Gastroesophageal sphincter (tissue), 4 donors: Measurements from ENCODE around the gene ZNF236. TPM values are rescaled to one million over a fixed set of nuclear protein-coding genes. Genes with fewer than 3 reads are reported as not detected.

Experiments
- ATAC-seq: fragments of 150-250 bp; one replicate; pipeline ENCODE4 v1.9.1; 2016; ENCODE audit warnings: mild to moderate bottlenecking, moderate library complexity
- H3K27ac ChIP-seq, 4 donors: fragments of 200-600 bp; sonication (generic) in 3 of 4; 1 replicate in 3 of 4; 2 replicates in 1 of 4; pipeline ENCODE4 v1.5.1; 2016 to 2019
- H3K27me3 ChIP-seq: fragments of 200-600 bp; sonication (generic); one replicate; pipeline ENCODE4 v1.5.1; 2019
- H3K36me3 ChIP-seq, 2 donors: fragments of 200-600 bp; sonication (generic); one replicate each; pipeline ENCODE4 v1.5.1; 2019; ENCODE audit warnings: control low read depth in 1 of 2
- H3K4me1 ChIP-seq, 3 donors: fragments of 200-600 bp; sonication (generic); 1 replicate in 2 of 3; 2 replicates in 1 of 3; pipeline ENCODE4 v1.5.1; 2016 to 2019; ENCODE audit warnings: control low read depth in 2 of 3
- H3K4me3 ChIP-seq, 2 donors: fragments of 200-600 bp; sonication (generic); one replicate each; pipeline ENCODE4 v1.5.1; 2019; ENCODE audit warnings: mild to moderate bottlenecking in 1 of 2, moderate library complexity in 1 of 2
- H3K9me3 ChIP-seq, 3 donors: fragments of 200-600 bp; sonication (generic); one replicate each; pipeline ENCODE4 v1.5.1; 2017 to 2019; ENCODE audit warnings: control low read depth in 2 of 3
- CTCF ChIP-seq, 4 experiments: fragments of 200-600 bp in 2 of 4; fragments of 450-650 bp in 2 of 4; sonication (generic) in 1 of 4; IDR thresholded peaks; one replicate each; pipeline ENCODE4 v1.5.1; 2017 to 2019; ENCODE audit warnings: antibody characterized with exemption in 4 of 4, mild to moderate bottlenecking in 2 of 4, moderate library complexity in 2 of 4
- EP300 ChIP-seq: sonication (generic); formaldehyde crosslinking; IDR thresholded peaks from one replicate; pipeline ENCODE4 v1.6.1; 2017; ENCODE audit warnings: antibody characterized with exemption, mild to moderate bottlenecking
- POLR2A ChIP-seq, 2 donors: fragments of 450-650 bp; IDR thresholded peaks; one replicate each; pipeline ENCODE4 v1.6.1; 2017; ENCODE audit warnings: antibody characterized with exemption in 2 of 2, mild to moderate bottlenecking in 2 of 2, moderate library complexity in 1 of 2
- POLR2AphosphoS5 ChIP-seq: sonication (generic); formaldehyde crosslinking; IDR thresholded peaks from one replicate; pipeline ENCODE4 v1.6.1; 2017; ENCODE audit warnings: antibody characterized with exemption
- WGBS, 2 donors: methylation state at CpG; one replicate each; pipeline ENCODE4 v1.1.5; 2018; ENCODE audit warnings: low coverage in 1 of 2; 5-methylcytosine and 5-hydroxymethylcytosine counted together
- total RNA-seq, 4 donors: library from RNA; depleted of rRNA; stranded (reverse); fragments of >200 nt; gene quantifications; one replicate each; pipeline ENCODE4 v1.1.0, GENCODE V29; 2016

ZNF236 gene
- total RNA-seq, 4 donors from 2014 or later = 8.5 to 26.8 (median 16.8) TPM

GRCh38 chr18:76788571-76789317 lies 33.6 kb upstream of the ZNF236 start:
- TF ChIP-seq POLR2A (IDR thresholded peaks at IDR 0.05) (no peak), POLR2AphosphoS5 (no peak), EP300 (no peak)
- no peak for ATAC-seq
- Histone ChIP-seq H3K9me3 (peaks cover 0 to 15% (median 0%) of the 10 kb centered on the region in 3 donors), H3K4me3 (no peak overlapping the region), H3K4me1 (no peaks in the 10 kb centered on the region), H3K27ac (no peak overlapping the region), H3K27me3 (peaks cover 17% of the 10 kb centered on the region), H3K36me3 (no peaks in the 10 kb centered on the region)
- 100% methylated on average over 1 of the region's 36 CpGs; no CpG with 5 or more reads in 1 of the 2 donors for WGBS, 2 donors

- TF ChIP-seq POLR2AphosphoS5 (no peak), EP300 (no peak)
Measured at GRCh38 chr18:76791106-76791505, 31.3 kb upstream of the ZNF236 start.

GRCh38 chr18:76791642-76792041 lies 30.7 kb upstream of the ZNF236 start:
- Histone ChIP-seq H3K27me3 (peaks cover 11% of the 10 kb centered on the region), H3K4me1 (no peaks in the 10 kb centered on the region), H3K9me3 (peaks cover 0 to 23% (median 0%) of the 10 kb centered on the region in 3 donors), H3K4me3 (no peak overlapping the region), H3K36me3 (no peaks in the 10 kb centered on the region), H3K27ac (no peak overlapping the region)
- 100% methylated on average over 4 of the region's 5 CpGs; no CpG with 5 or more reads in 1 of the 2 donors for WGBS, 2 donors
- ATAC-seq = no peak
- TF ChIP-seq EP300 = no peak

More at GRCh38 chr18:76791106-76791505, 31.3 kb upstream of the ZNF236 start:
- WGBS, 2 donors = 76 to 84% methylated on average over 6 to 12 of the region's 12 CpGs
- Histone ChIP-seq H3K36me3 (no peaks in the 10 kb centered on the region), H3K9me3 (peaks cover 0 to 20% (median 0%) of the 10 kb centered on the region in 3 donors), H3K4me1 (no peaks in the 10 kb centered on the region), H3K27ac (no peak overlapping the region), H3K27me3 (peaks cover 11% of the 10 kb centered on the region), H3K4me3 (no peak overlapping the region)
- ATAC-seq = no peak

GRCh38 chr18:76794326-76794725 lies 28.0 kb upstream of the ZNF236 start:
- H3K9me3 ChIP-seq = peaks cover 0 to 29% (median 0%) of the 10 kb centered on the region in 3 donors
- no peak for ATAC-seq
- no peaks in the 10 kb centered on the region for H3K36me3 ChIP-seq
- no peak overlapping the region for H3K4me3 ChIP-seq
- no peaks in the 10 kb centered on the region for H3K27me3 ChIP-seq
- H3K27ac ChIP-seq = no peak overlapping the region
- TF ChIP-seq EP300 = no peak
- TF ChIP-seq CTCF (IDR thresholded peaks at IDR 0.05) = no peak
- no peak for TF ChIP-seq POLR2AphosphoS5
- TF ChIP-seq POLR2A (IDR thresholded peaks at IDR 0.05) = no peak
- H3K4me1 ChIP-seq = no peaks in the 10 kb centered on the region
- 59 to 71% methylated on average over 3 to 4 of the region's 4 CpGs for WGBS, 2 donors

- peaks cover 7% of the 10 kb centered on the region for H3K27me3 ChIP-seq
- peak; percentile 80 to 98 (median 89) for TF ChIP-seq CTCF (IDR thresholded peaks at IDR 0.05)
- TF ChIP-seq POLR2A (IDR thresholded peaks at IDR 0.05) = no peak
- H3K9me3 ChIP-seq = peaks cover 0 to 7% (median 0%) of the 10 kb centered on the region in 3 donors
- 11 to 21% methylated on average over 5 to 12 of the region's 61 CpGs for WGBS, 2 donors
- no peaks in the 10 kb centered on the region for H3K36me3 ChIP-seq
- peak; percentile 94 for ATAC-seq
- no peak overlapping the region for H3K27ac ChIP-seq
- peak overlapping the region in 1 of 2 donors; percentile 30 for H3K4me3 ChIP-seq
- H3K4me1 ChIP-seq = peaks cover 0 to 21% (median 5%) of the 10 kb centered on the region in 3 donors
Measured at GRCh38 chr18:76801567-76802505, 20.5 kb upstream of the ZNF236 start.

GRCh38 chr18:76803413-76803812 lies 18.9 kb upstream of the ZNF236 start:
- WGBS, 2 donors = 37% methylated on average over 5 of the region's 5 CpGs
- peaks cover 7% of the 10 kb centered on the region for H3K27me3 ChIP-seq
- H3K36me3 ChIP-seq = peaks cover 0 to 9% of the 10 kb centered on the region in 2 donors
- TF ChIP-seq EP300 = no peak
- no peak for TF ChIP-seq CTCF (IDR thresholded peaks at IDR 0.05)
- no peak for TF ChIP-seq POLR2A (IDR thresholded peaks at IDR 0.05)
- TF ChIP-seq POLR2AphosphoS5 = no peak
- H3K27ac ChIP-seq = no peak overlapping the region
- H3K9me3 ChIP-seq = peaks cover 0 to 2% (median 0%) of the 10 kb centered on the region in 3 donors
- peaks cover 0 to 21% (median 5%) of the 10 kb centered on the region in 3 donors for H3K4me1 ChIP-seq
- no peak for ATAC-seq
- H3K4me3 ChIP-seq = no peak overlapping the region
